NCI-H146 treated with DMSO at 0.1 percent for 48 hours (cell line): ENCODE results near the gene ABHD2.

Experiments
- DNase-seq: peaks from one replicate; lab custom pipeline; 2025; ENCODE audit not compliant: unreplicated experiment; lab: John Stamatoyannopoulos, UW

ABHD2 gene

GRCh38 chr15:89187301-89187985 is 99.2 kb downstream of the ABHD2 start:
- DNase-seq, result no peak

GRCh38 chr15:89187986-89188514 is 99.8 kb downstream of the ABHD2 start:
- no peak for DNase-seq

- DNase-seq, result no peak
These were observed 103.9 kb downstream of the ABHD2 start for GRCh38 chr15:89192136-89192535.

- DNase-seq, result no peak
These were observed 104.5 kb downstream of the ABHD2 start for GRCh38 chr15:89192766-89193165.

- no peak for DNase-seq
These were observed 106.4 kb downstream of the ABHD2 start for GRCh38 chr15:89194608-89195007.

- DNase-seq, result no peak
These were observed 107.6 kb downstream of the ABHD2 start for GRCh38 chr15:89195836-89196235.

GRCh38 chr15:89196241-89196640 is 108.0 kb downstream of the ABHD2 start:
- DNase-seq, result no peak

- DNase-seq, result no peak
These were observed 108.7 kb downstream of the ABHD2 start for GRCh38 chr15:89196994-89197393.

GRCh38 chr15:89197503-89197971 is 109.3 kb downstream of the ABHD2 start:
- DNase-seq, result no peak

GRCh38 chr15:89198196-89198595 is 109.9 kb downstream of the ABHD2 start:
- no peak for DNase-seq

GRCh38 chr15:89198934-89199333 is 110.7 kb downstream of the ABHD2 start:
- no peak for DNase-seq

- DNase-seq, result no peak
These were observed 111.5 kb downstream of the ABHD2 start for GRCh38 chr15:89199746-89200145.

GRCh38 chr15:89200182-89200581 is 111.9 kb downstream of the ABHD2 start:
- DNase-seq, result no peak

GRCh38 chr15:89201465-89202005 is 113.3 kb downstream of the ABHD2 start:
- no peak for DNase-seq

- no peak for DNase-seq
These were observed 115.5 kb downstream of the ABHD2 start for GRCh38 chr15:89203705-89204273.

- DNase-seq, result no peak
These were observed 117.8 kb downstream of the ABHD2 start for GRCh38 chr15:89205991-89206585.

- peak; percentile 41 for DNase-seq
These were observed 118.7 kb downstream of the ABHD2 start for GRCh38 chr15:89206908-89207331.

GRCh38 chr15:89208256-89208655 is 120.0 kb downstream of the ABHD2 start:
- DNase-seq, result no peak

- no peak for DNase-seq
These were observed 120.8 kb downstream of the ABHD2 start for GRCh38 chr15:89209057-89209456.

GRCh38 chr15:89211678-89212170 is 123.5 kb downstream of the ABHD2 start:
- DNase-seq, result no peak

- no peak for DNase-seq
These were observed 127.4 kb downstream of the ABHD2 start for GRCh38 chr15:89215627-89216026.

GRCh38 chr15:89217031-89217430 is 128.8 kb downstream of the ABHD2 start:
- DNase-seq, result no peak
